GM18873 (cell line): ENCODE data around the gene MCU.
"Not testable (repeated sequence)": the region's sequence is repeated elsewhere in the genome, so short reads cannot be mapped to it uniquely, and the experiment has no call there.

Experiments used
- ATAC-seq: cut with Tn5 transposase; IDR thresholded peaks from one replicate; pipeline ENCODE4 v1.9.1; 2021; ENCODE audit warnings: mild to moderate bottlenecking, moderate library complexity, moderate number of reproducible peaks; ENCODE audit not compliant: unreplicated experiment, low FRiP score

The MCU gene

GRCh38 chr10:72756674-72757385 lies 64.9 kb downstream of the MCU start:
- ATAC-seq: no peak

GRCh38 chr10:72757732-72758131 lies 65.8 kb downstream of the MCU start:
- no peak for ATAC-seq

- not testable (repeated sequence) for ATAC-seq
Measured at GRCh38 chr10:72758930-72759329, 67.0 kb downstream of the MCU start.

GRCh38 chr10:72759584-72759983 lies 67.6 kb downstream of the MCU start:
- ATAC-seq: no peak

GRCh38 chr10:72761498-72761897 lies 69.6 kb downstream of the MCU start:
- ATAC-seq: no peak

GRCh38 chr10:72762042-72762441 lies 70.1 kb downstream of the MCU start:
- no peak for ATAC-seq

GRCh38 chr10:72763201-72763600 lies 71.3 kb downstream of the MCU start:
- no peak for ATAC-seq

- no peak for ATAC-seq
Measured at GRCh38 chr10:72764151-72764550, 72.2 kb downstream of the MCU start.

GRCh38 chr10:72765051-72765745 lies 73.3 kb downstream of the MCU start:
- ATAC-seq: no peak

GRCh38 chr10:72771195-72771594 lies 79.3 kb downstream of the MCU start:
- ATAC-seq: not testable (repeated sequence)

- no peak for ATAC-seq
Measured at GRCh38 chr10:72772031-72772430, 80.1 kb downstream of the MCU start.

GRCh38 chr10:72779874-72780273 lies 87.9 kb downstream of the MCU start:
- no peak for ATAC-seq

- ATAC-seq: no peak
Measured at GRCh38 chr10:72782649-72783330, 90.8 kb downstream of the MCU start.

- ATAC-seq: no peak
Measured at GRCh38 chr10:72783410-72783833, 91.5 kb downstream of the MCU start.

- ATAC-seq: no peak
Measured at GRCh38 chr10:72784551-72785351, 92.8 kb downstream of the MCU start.

GRCh38 chr10:72785409-72785808 lies 93.5 kb downstream of the MCU start:
- ATAC-seq: no peak

- ATAC-seq: no peak
Measured at GRCh38 chr10:72790216-72790990, 98.5 kb downstream of the MCU start.

- ATAC-seq: no peak
Measured at GRCh38 chr10:72792288-72792687, 100.3 kb downstream of the MCU start.

- ATAC-seq: no peak
Measured at GRCh38 chr10:72793752-72794151, 101.8 kb downstream of the MCU start.

GRCh38 chr10:72794260-72794659 lies 102.3 kb downstream of the MCU start:
- no peak for ATAC-seq
